ENCODE results near the gene C1QTNF7. TPM values are rescaled to one million over a fixed set of nuclear protein-coding genes. Genes with fewer than 3 reads are reported as not detected.

C1QTNF7 gene
- total RNA-seq, 1 experiment from 2014 or later = not detected

DNA sequence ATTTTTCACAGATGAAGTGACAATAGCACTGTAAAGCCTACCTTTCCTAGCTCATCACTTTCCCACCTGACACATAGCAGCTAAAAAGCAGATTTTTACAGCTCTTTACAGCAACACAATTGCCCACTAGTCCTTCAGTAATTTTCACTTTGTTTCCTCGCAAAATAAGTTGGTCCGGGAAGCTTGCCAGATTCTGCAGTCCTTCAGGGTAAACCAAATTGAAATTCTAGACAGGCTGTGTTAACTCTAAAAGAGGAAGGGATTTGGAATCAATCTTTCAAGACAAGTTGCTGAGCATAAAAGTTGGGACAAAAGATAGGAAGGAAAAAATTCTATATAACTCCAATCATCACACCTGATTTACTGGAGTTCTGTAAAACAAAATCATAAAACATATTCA is 8.7 kb downstream of the C1QTNF7 start:
- Histone ChIP-seq H2AFZ (ENCODE audit: low read length) (no peak overlapping the region), H3K36me3 (ENCODE audit: low read depth, low read length) (no peaks in the 10 kb centered on the region), H3K4me2 (ENCODE audit: low read length) (no peak overlapping the region), H3K27me3 (ENCODE audit: low read length) (no peaks in the 10 kb centered on the region), H3K79me2 (ENCODE audit: low read length) (no peaks in the 10 kb centered on the region), H4K20me1 (ENCODE audit: low read length) (no peaks in the 10 kb centered on the region), H3K4me3 (ENCODE audit: low read length) (no peak overlapping the region), H3K9me2 (replicated peaks; ENCODE audit: low read length) (no peaks in the 10 kb centered on the region), H3F3A (ENCODE audit: low read length, unreplicated experiment) (no peaks in the 10 kb centered on the region), H3K9ac (ENCODE audit: low read length) (no peak overlapping the region), H3K4me1 (ENCODE audit: insufficient read depth, low read length) (no peaks in the 10 kb centered on the region), H3K9me3 (ENCODE audit: low read length) (no peaks in the 10 kb centered on the region), H3K27ac (ENCODE audit: low read length) (no peak overlapping the region)
- peak; percentile 22 for DNase-seq
- no peak for ATAC-seq
- no TSS peak for BruUV-seq (replicated peaks)
- intact Hi-C loops (cut with micrococcal nuclease) = no loop called here
- TF ChIP-seq, protein P1, sequence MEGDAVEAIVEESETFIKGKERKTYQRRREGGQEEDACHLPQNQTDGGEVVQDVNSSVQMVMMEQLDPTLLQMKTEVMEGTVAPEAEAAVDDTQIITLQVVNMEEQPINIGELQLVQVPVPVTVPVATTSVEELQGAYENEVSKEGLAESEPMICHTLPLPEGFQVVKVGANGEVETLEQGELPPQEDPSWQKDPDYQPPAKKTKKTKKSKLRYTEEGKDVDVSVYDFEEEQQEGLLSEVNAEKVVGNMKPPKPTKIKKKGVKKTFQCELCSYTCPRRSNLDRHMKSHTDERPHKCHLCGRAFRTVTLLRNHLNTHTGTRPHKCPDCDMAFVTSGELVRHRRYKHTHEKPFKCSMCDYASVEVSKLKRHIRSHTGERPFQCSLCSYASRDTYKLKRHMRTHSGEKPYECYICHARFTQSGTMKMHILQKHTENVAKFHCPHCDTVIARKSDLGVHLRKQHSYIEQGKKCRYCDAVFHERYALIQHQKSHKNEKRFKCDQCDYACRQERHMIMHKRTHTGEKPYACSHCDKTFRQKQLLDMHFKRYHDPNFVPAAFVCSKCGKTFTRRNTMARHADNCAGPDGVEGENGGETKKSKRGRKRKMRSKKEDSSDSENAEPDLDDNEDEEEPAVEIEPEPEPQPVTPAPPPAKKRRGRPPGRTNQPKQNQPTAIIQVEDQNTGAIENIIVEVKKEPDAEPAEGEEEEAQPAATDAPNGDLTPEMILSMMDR (conservative IDR thresholded peaks at IDR 0.05; ENCODE audit: low read depth, low read length) = no peak
- no peak for TF ChIP-seq EZH2 (IDR thresholded peaks at IDR 0.05; ENCODE audit: low read length, unreplicated experiment)
- TF ChIP-seq EZH2phosphoT487 (IDR thresholded peaks at IDR 0.05; ENCODE audit: borderline replicate concordance, low read length) = no peak
- ChIA-PET POLR2A (ENCODE audit: unreplicated experiment) (no interaction called here), CTCF (no interaction called here)

DNA sequence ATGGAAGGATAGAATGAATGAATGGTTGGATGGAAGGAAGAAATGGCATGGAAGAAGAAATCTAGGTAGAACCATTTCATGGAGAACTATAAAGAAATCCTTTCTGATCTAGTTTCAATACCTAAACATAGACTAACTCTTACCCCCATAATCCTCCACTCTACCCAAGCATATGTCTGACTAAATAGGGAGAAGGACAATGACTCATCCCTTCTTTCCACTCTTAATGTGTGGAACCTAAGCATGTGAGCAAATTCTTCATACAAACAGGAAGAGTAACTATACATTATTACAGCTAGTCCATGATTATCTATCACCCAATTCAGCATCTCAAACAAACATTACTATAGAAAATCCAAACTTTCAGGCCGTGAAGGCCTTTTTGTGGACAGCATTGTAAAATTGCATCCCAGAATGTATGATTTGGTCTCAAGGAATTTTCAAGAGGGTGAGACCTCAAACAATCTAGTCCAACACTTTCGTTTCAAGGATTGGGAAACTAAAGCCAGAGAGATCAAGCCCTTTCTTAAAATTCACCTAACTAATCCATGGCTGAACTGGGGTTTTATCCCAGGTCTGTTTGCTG is 11.2 kb downstream of the C1QTNF7 start:
- Histone ChIP-seq H3K9me3 (ENCODE audit: low read length) (no peaks in the 10 kb centered on the region), H3K4me1 (ENCODE audit: insufficient read depth, low read length) (no peaks in the 10 kb centered on the region), H3F3A (ENCODE audit: low read length, unreplicated experiment) (no peaks in the 10 kb centered on the region), H4K20me1 (ENCODE audit: low read length) (no peaks in the 10 kb centered on the region), H3K79me2 (ENCODE audit: low read length) (no peaks in the 10 kb centered on the region), H3K4me3 (ENCODE audit: low read length) (no peak overlapping the region), H3K9me2 (replicated peaks; ENCODE audit: low read length) (no peaks in the 10 kb centered on the region), H3K4me2 (ENCODE audit: low read length) (no peak overlapping the region), H2AFZ (ENCODE audit: low read length) (no peak overlapping the region), H3K36me3 (ENCODE audit: low read depth, low read length) (no peaks in the 10 kb centered on the region), H3K27me3 (ENCODE audit: low read length) (no peaks in the 10 kb centered on the region), H3K27ac (ENCODE audit: low read length) (no peak overlapping the region), H3K9ac (ENCODE audit: low read length) (no peak overlapping the region)
- ATAC-seq (no peak), DNase-seq (no peak)
- POLR2A ChIA-PET (ENCODE audit: unreplicated experiment) = no interaction called here
- intact Hi-C loops (cut with micrococcal nuclease) = no loop called here
- BruUV-seq (replicated peaks) = no TSS peak
- TF ChIP-seq, protein P1 (conservative IDR thresholded peaks at IDR 0.05; ENCODE audit: low read depth, low read length) = no peak
- no peak for TF ChIP-seq EZH2 (IDR thresholded peaks at IDR 0.05; ENCODE audit: low read length, unreplicated experiment)
- no peak for TF ChIP-seq EZH2phosphoT487 (IDR thresholded peaks at IDR 0.05; ENCODE audit: borderline replicate concordance, low read length)
- CTCF ChIA-PET = no interaction called here

DNA sequence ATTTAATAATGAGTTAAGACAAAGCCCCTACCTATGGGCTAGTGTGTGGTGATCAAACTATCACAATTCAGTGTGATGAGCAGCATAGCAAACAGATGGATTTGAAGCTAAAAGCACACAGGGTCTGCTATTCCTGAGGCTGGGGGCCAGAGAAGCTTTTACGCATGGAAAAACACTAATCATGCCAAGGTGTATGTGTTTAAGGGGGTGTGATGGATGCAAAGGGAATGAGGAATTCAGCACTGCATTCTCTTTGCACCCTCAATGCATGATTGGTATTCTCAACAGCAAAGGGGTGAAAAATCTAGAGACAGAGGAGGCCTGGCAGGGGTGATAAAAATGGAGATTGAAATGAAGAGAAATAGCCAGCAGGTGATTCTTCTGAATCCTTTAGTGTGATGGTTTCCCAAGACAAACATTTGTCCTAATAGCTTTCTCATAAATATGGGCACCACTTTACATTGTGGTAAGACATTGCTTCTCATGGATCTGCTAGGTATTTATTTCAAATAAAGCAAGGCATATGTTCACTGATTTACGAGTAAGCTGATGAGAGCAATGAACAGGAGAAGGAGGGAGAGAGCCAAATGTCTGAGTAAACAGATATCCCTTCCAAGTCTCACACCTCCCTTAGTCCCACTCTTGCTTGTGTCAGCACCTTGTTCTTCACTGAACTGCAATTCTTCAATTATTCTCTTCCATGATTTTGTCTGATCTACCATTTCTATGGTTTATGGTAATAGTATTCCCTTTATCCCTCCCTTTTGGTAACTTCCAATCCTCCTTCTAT is 15.7 kb downstream of the C1QTNF7 start:
- H4K20me1 ChIP-seq (ENCODE audit: low read length) = no peaks in the 10 kb centered on the region
- intact Hi-C loops (cut with micrococcal nuclease) = no loop called here
- H2AFZ ChIP-seq (ENCODE audit: low read length) = no peak overlapping the region
- no peaks in the 10 kb centered on the region for H3K4me1 ChIP-seq (ENCODE audit: insufficient read depth, low read length)
- H3K79me2 ChIP-seq (ENCODE audit: low read length) = no peaks in the 10 kb centered on the region
- H3K9ac ChIP-seq (ENCODE audit: low read length) = no peak overlapping the region
- BruUV-seq (replicated peaks) = no TSS peak
- POLR2A ChIA-PET (ENCODE audit: unreplicated experiment) = no interaction called here
- H3K9me2 ChIP-seq (replicated peaks; ENCODE audit: low read length) = no peaks in the 10 kb centered on the region
- H3K27ac ChIP-seq (ENCODE audit: low read length) = no peak overlapping the region
- ATAC-seq (no peak), DNase-seq (no peak)
- H3F3A ChIP-seq (ENCODE audit: low read length, unreplicated experiment) = no peaks in the 10 kb centered on the region
- H3K9me3 ChIP-seq (ENCODE audit: low read length) = no peaks in the 10 kb centered on the region
- no peaks in the 10 kb centered on the region for H3K36me3 ChIP-seq (ENCODE audit: low read depth, low read length)
- H3K4me2 ChIP-seq (ENCODE audit: low read length) = no peak overlapping the region
- H3K27me3 ChIP-seq (ENCODE audit: low read length) = no peaks in the 10 kb centered on the region
- H3K4me3 ChIP-seq (ENCODE audit: low read length) = no peak overlapping the region
- no peak for TF ChIP-seq EZH2phosphoT487 (IDR thresholded peaks at IDR 0.05; ENCODE audit: borderline replicate concordance, low read length)
- TF ChIP-seq EZH2 (IDR thresholded peaks at IDR 0.05; ENCODE audit: low read length, unreplicated experiment) = no peak
- TF ChIP-seq, protein P1 (conservative IDR thresholded peaks at IDR 0.05; ENCODE audit: low read depth, low read length) = no peak
- CTCF ChIA-PET = no interaction called here

Data from PC-3 (cell line).